Prostate gland (tissue), 2 donors: ENCODE measurements around the gene ATP6V1F.

Experiments used
- POLR2A ChIP-seq: fragments of 450-650 bp; IDR thresholded peaks from one replicate; pipeline ENCODE4 v1.6.1; 2016; ENCODE audit warnings: antibody characterized with exemption, mild to moderate bottlenecking
- TF ChIP-seq, protein P1 (sequence below), 4 experiments: fragments of 200-600 bp in 2 of 4; fragments of 450-650 bp in 2 of 4; sonication (generic) in 2 of 4; IDR thresholded peaks; 1 replicate in 3 of 4; 2 replicates in 1 of 4; pipeline ENCODE4 v1.5.1; 2016 to 2019; ENCODE audit warnings: antibody characterized with exemption in 4 of 4, mild to moderate bottlenecking in 2 of 4, moderate library complexity in 2 of 4

DNA sequence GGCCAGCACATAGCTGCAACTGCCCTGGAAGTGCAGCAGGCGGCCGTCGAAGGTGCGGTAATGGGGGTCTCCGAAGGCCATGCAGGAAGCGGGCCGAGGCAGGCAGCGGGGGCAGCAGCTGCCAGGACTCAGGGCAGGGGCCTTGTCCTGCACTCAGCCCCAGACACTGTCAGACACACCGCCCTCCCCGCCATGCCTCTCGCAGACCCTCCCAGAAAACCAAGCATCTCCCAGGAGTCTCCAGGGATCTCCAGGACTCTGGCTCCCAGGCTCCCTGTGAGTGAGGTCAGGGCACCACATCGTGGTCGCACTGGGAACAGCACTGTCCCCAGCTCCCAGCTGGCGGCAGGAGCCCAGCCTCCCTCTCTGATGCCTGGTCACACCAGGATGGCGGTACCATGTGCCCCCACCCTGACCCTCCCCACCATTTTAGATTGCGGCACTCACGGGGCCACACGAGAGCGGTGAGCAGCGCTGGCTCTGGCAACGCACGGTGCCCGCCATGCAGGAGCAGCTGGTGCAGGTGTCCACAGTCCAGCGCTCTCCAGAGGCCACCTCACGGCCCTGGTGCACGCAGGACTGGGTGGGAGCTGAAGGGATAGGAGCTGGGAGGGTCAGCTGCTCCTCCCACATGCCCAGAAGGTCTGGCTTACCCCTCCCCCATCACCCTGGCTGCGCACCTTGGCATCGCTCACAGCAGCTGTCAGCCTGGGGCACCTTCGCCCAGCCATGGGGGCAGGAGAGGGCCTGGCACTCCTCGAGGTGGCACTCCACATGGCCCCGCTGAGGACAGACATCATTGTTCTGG lies 17.5 kb downstream of the ATP6V1F start:
- TF ChIP-seq, protein P1, sequence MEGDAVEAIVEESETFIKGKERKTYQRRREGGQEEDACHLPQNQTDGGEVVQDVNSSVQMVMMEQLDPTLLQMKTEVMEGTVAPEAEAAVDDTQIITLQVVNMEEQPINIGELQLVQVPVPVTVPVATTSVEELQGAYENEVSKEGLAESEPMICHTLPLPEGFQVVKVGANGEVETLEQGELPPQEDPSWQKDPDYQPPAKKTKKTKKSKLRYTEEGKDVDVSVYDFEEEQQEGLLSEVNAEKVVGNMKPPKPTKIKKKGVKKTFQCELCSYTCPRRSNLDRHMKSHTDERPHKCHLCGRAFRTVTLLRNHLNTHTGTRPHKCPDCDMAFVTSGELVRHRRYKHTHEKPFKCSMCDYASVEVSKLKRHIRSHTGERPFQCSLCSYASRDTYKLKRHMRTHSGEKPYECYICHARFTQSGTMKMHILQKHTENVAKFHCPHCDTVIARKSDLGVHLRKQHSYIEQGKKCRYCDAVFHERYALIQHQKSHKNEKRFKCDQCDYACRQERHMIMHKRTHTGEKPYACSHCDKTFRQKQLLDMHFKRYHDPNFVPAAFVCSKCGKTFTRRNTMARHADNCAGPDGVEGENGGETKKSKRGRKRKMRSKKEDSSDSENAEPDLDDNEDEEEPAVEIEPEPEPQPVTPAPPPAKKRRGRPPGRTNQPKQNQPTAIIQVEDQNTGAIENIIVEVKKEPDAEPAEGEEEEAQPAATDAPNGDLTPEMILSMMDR (IDR thresholded peaks at IDR 0.05), result peak; percentile 44 to 84 (median 66)
- TF ChIP-seq POLR2A, result no peak
